Activated CD4-positive, alpha-beta T cell treated with anti-CD3 and anti-CD28 coated beads, Interleukin-2, amount 50 U/mL, for 48 hours (primary cell): Measurements from ENCODE around the gene SPRED2.
A peak's percentile ranks its signal among the peaks of the same experiment; 100 is the strongest.

Source experiments
- DNase-seq, 2 experiments: peaks; one replicate each; pipeline ENCODE4 v3.0.0-alpha.2; 2020

Gene SPRED2, protein sequence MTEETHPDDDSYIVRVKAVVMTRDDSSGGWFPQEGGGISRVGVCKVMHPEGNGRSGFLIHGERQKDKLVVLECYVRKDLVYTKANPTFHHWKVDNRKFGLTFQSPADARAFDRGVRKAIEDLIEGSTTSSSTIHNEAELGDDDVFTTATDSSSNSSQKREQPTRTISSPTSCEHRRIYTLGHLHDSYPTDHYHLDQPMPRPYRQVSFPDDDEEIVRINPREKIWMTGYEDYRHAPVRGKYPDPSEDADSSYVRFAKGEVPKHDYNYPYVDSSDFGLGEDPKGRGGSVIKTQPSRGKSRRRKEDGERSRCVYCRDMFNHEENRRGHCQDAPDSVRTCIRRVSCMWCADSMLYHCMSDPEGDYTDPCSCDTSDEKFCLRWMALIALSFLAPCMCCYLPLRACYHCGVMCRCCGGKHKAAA

GRCh38 chr2:65432227-65433190, at the start of gene SPRED2:
Gene SPRED2 (minus strand): TSS chr2:65432599. CDS start chr2:65431987, 612 bp downstream.
- peak; percentile 70 to 81 for DNase-seq

DNA sequence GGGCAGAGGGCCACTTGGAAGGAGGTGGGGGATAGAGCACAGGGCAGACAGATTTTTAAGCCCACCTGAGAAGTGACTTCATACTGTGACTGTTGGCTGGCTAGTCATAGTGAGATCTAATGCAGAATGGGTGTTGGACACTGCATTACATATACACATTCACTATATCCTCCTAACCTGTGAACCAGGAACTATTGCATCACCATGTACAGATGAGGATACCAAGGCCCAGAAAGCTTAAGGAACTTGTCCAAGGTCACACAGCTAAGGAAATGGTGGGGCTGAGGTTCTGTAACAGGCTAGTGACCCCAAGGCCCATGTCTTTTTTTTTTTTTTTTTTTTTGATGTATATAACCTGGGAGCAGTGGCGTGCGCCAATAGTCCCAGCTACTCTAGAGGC, 49.6 kb upstream of the SPRED2 start:
- DNase-seq: no peak

DNA sequence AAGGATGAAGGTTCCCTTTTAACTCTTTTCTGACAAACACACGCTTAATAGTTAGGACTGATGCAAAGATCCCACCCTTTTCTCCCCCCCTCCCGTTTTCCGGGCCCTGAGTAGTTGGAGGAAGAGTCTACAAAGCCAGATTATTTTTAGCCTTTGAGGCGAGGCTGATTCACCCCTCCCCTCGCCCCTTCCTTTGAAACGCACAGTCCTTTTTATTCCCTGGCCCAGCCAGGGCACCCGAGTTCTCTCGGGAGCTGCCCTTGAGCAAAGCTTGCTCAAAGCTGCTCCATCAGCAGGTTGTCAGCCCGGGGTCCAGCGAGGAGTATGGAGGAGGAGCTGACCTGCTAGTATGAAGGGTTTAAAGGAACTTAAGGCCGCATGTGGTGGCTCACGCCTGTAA, 47.1 kb upstream of the SPRED2 start:
- DNase-seq: no peak

GRCh38 chr2:65478498-65479135, 46.2 kb upstream of the SPRED2 start:
- no peak for DNase-seq

- DNase-seq: no peak
Measured at GRCh38 chr2:65477590-65477989, 45.2 kb upstream of the SPRED2 start.

DNA sequence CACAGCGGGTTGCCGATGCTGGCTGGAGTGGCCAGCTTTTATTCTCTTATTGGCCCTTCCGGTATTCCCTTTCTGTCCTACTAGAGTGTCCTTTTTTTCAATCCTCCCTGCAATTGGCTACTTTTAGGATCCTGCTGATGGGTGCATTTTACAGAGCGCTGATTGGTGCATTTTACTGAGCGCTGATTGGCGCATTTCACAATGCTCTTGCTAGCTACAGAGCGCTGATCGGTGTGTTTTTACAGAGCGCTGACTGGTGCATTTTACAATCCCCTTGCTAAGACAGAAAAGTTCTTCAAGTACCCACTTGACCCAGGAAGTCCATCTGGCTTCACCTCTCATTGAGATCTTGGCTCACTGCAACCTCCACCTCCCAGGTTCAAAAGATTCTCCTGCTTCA, 44.4 kb upstream of the SPRED2 start:
- no peak for DNase-seq

DNA sequence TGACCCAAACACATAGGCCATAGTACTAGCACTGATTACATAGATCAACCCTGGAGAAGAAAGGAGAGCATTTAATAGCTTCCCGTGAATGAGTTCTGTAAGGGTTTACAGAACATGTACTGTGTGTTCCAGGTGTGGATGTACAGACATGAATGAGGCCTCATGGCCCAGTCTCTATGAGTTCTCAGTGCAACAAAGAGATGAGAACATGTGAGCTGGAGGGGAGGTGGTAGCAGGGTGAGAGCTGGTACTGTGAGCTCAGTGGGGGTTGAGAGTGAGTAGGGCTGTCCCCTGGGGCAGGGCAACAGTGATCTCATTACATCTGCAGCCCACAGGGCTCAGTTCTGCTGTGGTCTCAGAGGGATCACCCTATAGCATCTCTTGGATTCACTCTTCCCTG, 42.6 kb upstream of the SPRED2 start:
- DNase-seq: no peak

DNA sequence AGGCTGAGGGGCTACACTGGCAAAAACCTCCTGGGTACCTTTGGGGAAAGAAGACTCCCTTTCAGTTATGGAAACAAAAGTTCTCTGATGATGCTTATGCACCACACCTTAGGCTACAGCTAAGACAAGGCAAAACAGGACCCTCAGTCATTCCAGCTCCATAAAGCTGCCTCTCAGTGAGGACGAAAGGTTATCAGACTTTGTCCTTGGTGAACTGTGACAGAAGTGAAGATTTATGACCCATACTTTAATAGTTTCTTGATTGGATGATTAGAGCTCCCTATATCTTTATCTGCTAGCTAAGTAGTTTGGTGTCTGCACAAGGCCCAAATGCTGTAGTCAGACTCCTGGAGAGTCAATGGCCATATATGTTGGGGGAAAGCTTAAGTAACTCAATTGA, 40.6 kb upstream of the SPRED2 start:
- DNase-seq: no peak

DNA sequence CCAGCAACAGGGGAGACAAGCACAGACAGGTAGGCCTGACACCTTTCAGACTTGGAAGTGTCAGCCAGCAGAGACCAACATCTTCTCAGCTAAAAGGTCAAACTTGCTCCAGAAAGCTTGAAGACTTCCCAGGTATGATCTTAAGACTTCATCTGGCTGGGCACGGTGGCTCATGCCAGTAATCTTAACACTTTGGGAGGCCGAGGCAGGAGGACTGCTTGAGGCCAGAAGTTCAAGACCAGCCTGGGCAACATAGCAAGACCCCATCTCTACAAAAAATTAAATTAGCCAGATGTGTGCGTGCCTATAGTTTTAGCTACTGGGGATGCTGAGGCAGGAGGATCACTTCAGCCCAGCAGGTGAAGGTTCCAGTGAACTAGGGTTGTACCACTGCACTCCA, 39.0 kb upstream of the SPRED2 start:
- no peak for DNase-seq

- DNase-seq: no peak
Measured at GRCh38 chr2:65466551-65466950, 34.2 kb upstream of the SPRED2 start.

DNA sequence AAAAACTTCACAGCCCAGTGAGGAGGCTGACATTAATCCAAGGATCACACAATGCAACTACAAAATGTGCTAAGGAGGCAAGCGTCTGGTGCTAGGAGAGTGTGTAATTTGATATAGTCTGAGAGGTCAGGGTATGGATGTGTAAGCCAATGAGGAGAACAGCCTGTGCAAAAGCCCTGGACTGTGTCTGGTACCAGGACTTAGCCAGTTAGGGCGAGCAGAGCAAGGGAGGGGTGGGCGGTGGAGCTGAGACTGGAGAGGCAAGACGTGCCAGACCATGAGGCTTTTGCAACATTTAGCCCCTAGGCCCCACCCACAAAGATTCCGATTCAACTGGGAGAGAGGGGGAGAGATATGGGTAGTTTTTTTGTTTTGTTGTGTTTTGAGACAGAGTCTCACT, 33.5 kb upstream of the SPRED2 start:
- DNase-seq: no peak

DNA sequence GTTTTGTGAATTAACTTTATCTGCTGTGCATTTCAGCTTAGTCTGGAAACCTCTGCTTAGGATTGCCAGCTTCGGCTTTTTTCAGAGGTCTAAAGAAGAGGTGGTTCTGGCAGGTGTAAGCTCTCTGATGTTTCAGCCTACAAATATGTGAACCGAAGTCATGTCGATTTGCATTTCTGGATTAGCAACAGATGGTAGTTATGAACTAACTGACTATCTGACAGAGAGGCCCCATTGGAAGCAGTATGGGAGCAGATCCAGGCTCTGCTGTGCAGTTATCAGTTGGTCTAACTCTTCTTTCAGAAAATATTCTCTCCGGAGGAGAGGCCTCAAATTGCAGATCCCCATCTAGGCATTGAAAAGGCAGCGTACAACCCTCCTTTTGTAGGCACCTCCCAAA, 32.7 kb upstream of the SPRED2 start:
- no peak for DNase-seq

- DNase-seq: no peak
Measured at GRCh38 chr2:65464604-65465003, 32.2 kb upstream of the SPRED2 start.

DNA sequence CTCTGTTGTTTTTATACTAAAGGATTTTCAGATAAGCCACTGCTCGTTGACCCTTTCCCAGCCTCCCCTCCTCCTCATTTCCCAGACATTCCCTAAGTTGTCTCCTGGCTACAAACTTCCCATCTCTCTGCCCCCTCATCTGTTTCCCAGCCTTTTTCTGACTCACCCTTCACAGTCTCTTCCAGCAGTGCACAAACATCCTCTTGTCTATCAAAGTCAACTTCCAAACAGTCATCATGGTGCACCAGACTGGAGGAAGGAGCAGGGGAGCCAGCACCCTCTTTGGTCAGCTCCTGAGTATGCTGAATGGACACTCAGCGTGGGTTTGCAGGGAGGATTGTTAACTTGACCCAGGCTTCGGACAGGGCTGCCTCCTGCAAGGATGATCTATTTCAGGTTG, 26.6 kb upstream of the SPRED2 start:
- DNase-seq: no peak

GRCh38 chr2:65456886-65457285, 24.5 kb upstream of the SPRED2 start:
- DNase-seq: no peak

DNA sequence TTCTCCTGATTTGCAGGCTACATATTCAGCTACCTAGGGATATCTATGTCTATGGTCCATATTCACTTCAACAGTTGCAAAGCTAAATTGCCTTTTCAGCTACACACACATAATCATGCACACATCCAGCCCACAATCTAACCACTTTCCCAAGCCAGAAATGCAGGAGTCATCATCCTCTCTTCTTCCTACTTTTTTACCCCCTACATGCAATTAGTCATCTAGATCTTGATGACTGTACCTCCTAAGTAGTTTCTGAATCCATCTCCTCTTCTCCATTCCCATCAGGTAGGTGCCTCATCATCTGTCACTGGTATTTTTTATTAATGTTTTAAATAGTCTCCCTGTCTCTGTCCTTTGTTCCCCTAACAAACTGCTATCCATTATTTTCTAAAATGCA, 23.7 kb upstream of the SPRED2 start:
- no peak for DNase-seq

DNA sequence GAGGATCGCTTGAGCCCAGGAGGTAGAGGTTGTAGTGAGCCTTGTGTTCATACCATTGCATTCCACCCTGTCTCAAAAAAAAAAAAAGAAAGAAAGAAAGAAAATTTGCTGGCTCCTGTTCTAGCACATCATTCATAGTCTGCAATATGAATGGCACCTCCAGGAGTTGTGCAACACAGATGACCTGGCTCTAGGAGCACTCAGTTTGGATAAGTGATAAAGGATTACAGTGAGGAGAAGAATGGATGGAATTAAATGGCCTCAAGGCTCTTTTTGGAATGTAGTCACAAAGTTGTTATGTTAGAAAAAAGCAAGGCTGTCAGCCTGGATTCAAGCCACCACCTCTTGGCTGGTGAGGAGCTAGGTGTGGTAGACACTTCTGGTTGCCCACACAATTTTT, 21.5 kb upstream of the SPRED2 start:
- no peak for DNase-seq

DNA sequence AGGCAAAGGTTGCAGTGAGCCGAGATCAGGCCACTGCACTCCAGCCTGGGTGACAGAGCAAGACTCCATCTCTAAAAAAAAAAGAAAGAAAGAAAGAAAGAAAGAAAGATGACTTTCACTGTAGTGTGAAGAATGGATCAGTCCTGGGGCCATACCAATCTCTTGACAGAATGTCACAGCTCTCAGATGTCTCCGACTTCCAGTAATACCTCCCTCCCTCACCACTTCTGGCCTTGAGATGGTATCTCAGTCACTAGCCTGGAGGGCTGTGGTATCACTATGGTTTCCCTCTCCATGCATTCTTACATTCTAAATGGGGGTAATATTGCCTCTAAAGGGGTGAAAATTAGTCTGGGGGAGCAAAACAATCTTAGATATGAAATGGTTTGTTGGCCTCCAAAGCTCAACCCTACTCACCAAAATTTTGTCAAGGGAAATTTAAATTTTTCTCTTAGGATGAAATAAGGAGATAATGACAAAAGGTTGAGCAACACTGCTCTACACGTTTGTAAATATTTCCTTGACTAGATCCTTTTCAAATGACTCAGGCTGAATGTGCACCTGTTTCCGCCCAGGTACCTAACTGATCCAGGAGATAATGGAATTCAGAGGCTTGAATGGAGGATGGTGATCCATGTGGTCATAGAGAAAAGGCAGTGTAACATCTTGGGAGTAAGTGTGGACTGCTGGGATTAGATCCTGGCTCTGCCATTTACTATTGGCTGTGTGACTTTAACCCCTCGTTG, 19.9 kb upstream of the SPRED2 start:
- no peak for DNase-seq

DNA sequence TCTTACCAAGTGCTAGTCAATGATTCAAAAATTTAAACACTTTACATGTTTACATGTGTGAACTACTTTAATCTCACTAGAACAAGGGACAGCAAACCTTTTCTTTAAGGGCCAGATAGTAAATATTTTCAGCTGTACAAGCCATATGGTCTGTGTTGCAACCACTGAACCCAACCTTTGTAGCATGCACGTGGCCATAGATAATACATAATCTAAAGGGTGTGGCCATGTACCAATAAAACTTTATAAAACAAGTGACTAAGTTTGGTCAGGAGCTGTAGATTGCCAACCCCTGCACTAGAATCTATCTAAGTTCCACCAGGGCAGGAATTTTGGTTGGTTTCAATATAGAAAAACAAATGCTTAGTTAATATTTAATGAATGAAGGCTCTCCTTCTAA, 18.4 kb upstream of the SPRED2 start:
- no peak for DNase-seq

GRCh38 chr2:65450393-65450792, 18.0 kb upstream of the SPRED2 start:
- DNase-seq: no peak

- DNase-seq: no peak
Measured at GRCh38 chr2:65443509-65444186, 11.2 kb upstream of the SPRED2 start.

- no peak for DNase-seq
Measured at GRCh38 chr2:65442420-65443020, 10.1 kb upstream of the SPRED2 start.
